OCI-LY1 (cell line): ENCODE data around the gene PRRC2B.

ENCODE experiments used
- CTCF ChIP-seq: fragments of 200-600 bp; sonication (generic), shearing (Covaris generic); IDR thresholded peaks from 2 replicates; pipeline ENCODE4 v1.5.1; 2017; ENCODE audit warnings: mild to moderate bottlenecking, antibody characterized with exemption, low read length, moderate library complexity, mixed read lengths
- EZH2 ChIP-seq: fragments of 200-600 bp; sonication (generic), shearing (Covaris generic); IDR thresholded peaks from 2 replicates; pipeline ENCODE4 v1.8.0; 2017; ENCODE audit warnings: borderline replicate concordance, mixed run types, mild to moderate bottlenecking, antibody characterized with exemption, low read length, moderate library complexity, mixed read lengths

GRCh38 chr9:131477816-131478419 lies 84.0 kb downstream of the PRRC2B start:
- TF ChIP-seq CTCF, result no peak
- TF ChIP-seq EZH2, result no peak
